Stimulated activated CD8-positive, alpha-beta memory T cell treated with anti-CD3 and anti-CD28 coated beads, Interleukin-7, amount 100 ng/mL, for 4 hours (primary cell): ENCODE results near the gene ZDHHC18.

Experiments used
- DNase-seq, 2 donors: peaks; one replicate each; pipeline ENCODE4 v3.0.0-alpha.2; 2020; ENCODE audit warnings: low read depth in 2 of 2

Gene ZDHHC18

GRCh38 chr1:26900001-26900814 lies 73.7 kb downstream of the ZDHHC18 start, which contains the start of gene GPATCH3:
GPATCH3 (minus strand) TSS chr1:26900467; CDS start chr1:26900442, 25 bp downstream.
- DNase-seq, result peak; percentile 78 to 79

GRCh38 chr1:26900815-26901511 lies 74.5 kb downstream of the ZDHHC18 start:
- no peak for DNase-seq
